ENCODE data around the gene CTNNA3. TPM values are rescaled to one million over a fixed set of nuclear protein-coding genes. Genes with fewer than 3 reads are reported as not detected.

Gene CTNNA3
- total RNA-seq, 2 donors from 2014 or later = not detected

GRCh38 chr10:66234872-66235271 lies 1461.1 kb downstream of the CTNNA3 start:
- Mint-ChIP-seq H3K4me1 (ENCODE audit: low read depth in 2 of 2) (no peaks in the 10 kb centered on the region), H3K27me3 (no peaks in the 10 kb centered on the region), H3K36me3 (no peaks in the 10 kb centered on the region), H3K9me3 (peaks cover 10% of the 10 kb centered on the region), H3K4me3 (no peak overlapping the region), H3K27ac (no peak overlapping the region)
- ATAC-seq = no peak
- DNase-seq (ENCODE audit: low spot score) = no peak

GRCh38 chr10:66228887-66229286 lies 1467.1 kb downstream of the CTNNA3 start:
- peaks cover 14% of the 10 kb centered on the region for H3K36me3 Mint-ChIP-seq
- no peak overlapping the region for H3K4me3 Mint-ChIP-seq
- no peaks in the 10 kb centered on the region for H3K4me1 Mint-ChIP-seq (ENCODE audit: low read depth in 2 of 2)
- no peak for ATAC-seq
- peaks cover 22% of the 10 kb centered on the region for H3K9me3 Mint-ChIP-seq
- DNase-seq (ENCODE audit: low spot score) = no peak
- H3K27me3 Mint-ChIP-seq = no peaks in the 10 kb centered on the region
- no peak overlapping the region for H3K27ac Mint-ChIP-seq

- H3K27me3 Mint-ChIP-seq = no peaks in the 10 kb centered on the region
- no peak for ATAC-seq
- no peak overlapping the region for H3K27ac Mint-ChIP-seq
- H3K4me3 Mint-ChIP-seq = no peak overlapping the region
- no peaks in the 10 kb centered on the region for H3K4me1 Mint-ChIP-seq (ENCODE audit: low read depth in 2 of 2)
- no peak for DNase-seq (ENCODE audit: low spot score)
- peaks cover 8% of the 10 kb centered on the region for H3K36me3 Mint-ChIP-seq
- peaks cover 10% of the 10 kb centered on the region for H3K9me3 Mint-ChIP-seq
Measured at GRCh38 chr10:66223656-66224055, 1472.3 kb downstream of the CTNNA3 start.

GRCh38 chr10:66222462-66223046 lies 1473.4 kb downstream of the CTNNA3 start:
- Mint-ChIP-seq H3K4me3 (no peak overlapping the region), H3K4me1 (ENCODE audit: low read depth in 2 of 2) (no peaks in the 10 kb centered on the region), H3K36me3 (peaks cover 7% of the 10 kb centered on the region), H3K27me3 (no peaks in the 10 kb centered on the region), H3K9me3 (peaks cover 14% of the 10 kb centered on the region), H3K27ac (no peak overlapping the region)
- DNase-seq (ENCODE audit: low spot score) (no peak), ATAC-seq (no peak)

GRCh38 chr10:66218981-66219587 lies 1476.9 kb downstream of the CTNNA3 start:
- peaks cover 11% of the 10 kb centered on the region for H3K9me3 Mint-ChIP-seq
- H3K36me3 Mint-ChIP-seq = peaks cover 7% of the 10 kb centered on the region
- no peaks in the 10 kb centered on the region for H3K27me3 Mint-ChIP-seq
- H3K4me1 Mint-ChIP-seq (ENCODE audit: low read depth in 2 of 2) = no peaks in the 10 kb centered on the region
- H3K27ac Mint-ChIP-seq = no peak overlapping the region
- ATAC-seq = no peak
- H3K4me3 Mint-ChIP-seq = no peak overlapping the region
- no peak for DNase-seq (ENCODE audit: low spot score)

- H3K9me3 Mint-ChIP-seq = peaks cover 11% of the 10 kb centered on the region
- DNase-seq (ENCODE audit: low spot score) (no peak), ATAC-seq (no peak)
- H3K4me3 Mint-ChIP-seq = no peak overlapping the region
- no peaks in the 10 kb centered on the region for H3K4me1 Mint-ChIP-seq (ENCODE audit: low read depth in 2 of 2)
- H3K27ac Mint-ChIP-seq = no peak overlapping the region
- H3K36me3 Mint-ChIP-seq = peaks cover 7% of the 10 kb centered on the region
- H3K27me3 Mint-ChIP-seq = no peaks in the 10 kb centered on the region
Measured at GRCh38 chr10:66218289-66218688, 1477.7 kb downstream of the CTNNA3 start.

- no peak overlapping the region for H3K27ac Mint-ChIP-seq
Measured at GRCh38 chr10:66215920-66216319, 1480.1 kb downstream of the CTNNA3 start.

GRCh38 chr10:66214721-66215404 lies 1481.1 kb downstream of the CTNNA3 start:
- no peak overlapping the region for H3K4me3 Mint-ChIP-seq
- H3K4me1 Mint-ChIP-seq (ENCODE audit: low read depth in 2 of 2) = no peaks in the 10 kb centered on the region
- H3K9me3 Mint-ChIP-seq = peaks cover 9% of the 10 kb centered on the region
- ATAC-seq (no peak), DNase-seq (ENCODE audit: low spot score) (no peak)
- no peaks in the 10 kb centered on the region for H3K27me3 Mint-ChIP-seq
- H3K36me3 Mint-ChIP-seq = peaks cover 7% of the 10 kb centered on the region
- H3K27ac Mint-ChIP-seq = no peak overlapping the region

More at GRCh38 chr10:66215920-66216319, 1480.1 kb downstream of the CTNNA3 start:
- H3K4me1 Mint-ChIP-seq (ENCODE audit: low read depth in 2 of 2) = no peaks in the 10 kb centered on the region
- peaks cover 7% of the 10 kb centered on the region for H3K36me3 Mint-ChIP-seq
- no peaks in the 10 kb centered on the region for H3K27me3 Mint-ChIP-seq
- no peak overlapping the region for H3K4me3 Mint-ChIP-seq
- peaks cover 9% of the 10 kb centered on the region for H3K9me3 Mint-ChIP-seq
- no peak for DNase-seq (ENCODE audit: low spot score)
- no peak for ATAC-seq

GRCh38 chr10:66209025-66209424 lies 1487.0 kb downstream of the CTNNA3 start:
- Mint-ChIP-seq H3K27ac (no peak overlapping the region), H3K36me3 (no peaks in the 10 kb centered on the region), H3K4me3 (no peak overlapping the region), H3K27me3 (no peaks in the 10 kb centered on the region), H3K9me3 (peaks cover 9% of the 10 kb centered on the region), H3K4me1 (ENCODE audit: low read depth in 2 of 2) (no peaks in the 10 kb centered on the region)
- DNase-seq (ENCODE audit: low spot score) (no peak), ATAC-seq (no peak)

- H3K9me3 Mint-ChIP-seq = peaks cover 20% of the 10 kb centered on the region
- H3K27ac Mint-ChIP-seq = no peak overlapping the region
- DNase-seq (ENCODE audit: low spot score) = no peak
- no peaks in the 10 kb centered on the region for H3K27me3 Mint-ChIP-seq
- no peak for ATAC-seq
- H3K36me3 Mint-ChIP-seq = no peaks in the 10 kb centered on the region
- H3K4me3 Mint-ChIP-seq = no peak overlapping the region
- no peaks in the 10 kb centered on the region for H3K4me1 Mint-ChIP-seq (ENCODE audit: low read depth in 2 of 2)
Measured at GRCh38 chr10:66204838-66205237, 1491.2 kb downstream of the CTNNA3 start.

GRCh38 chr10:66202101-66202500 lies 1493.9 kb downstream of the CTNNA3 start:
- H3K9me3 Mint-ChIP-seq = peaks cover 17% of the 10 kb centered on the region
- ATAC-seq (no peak), DNase-seq (ENCODE audit: low spot score) (no peak)
- no peak overlapping the region for H3K27ac Mint-ChIP-seq
- no peaks in the 10 kb centered on the region for H3K36me3 Mint-ChIP-seq
- H3K4me3 Mint-ChIP-seq = no peak overlapping the region
- H3K4me1 Mint-ChIP-seq (ENCODE audit: low read depth in 2 of 2) = no peaks in the 10 kb centered on the region
- H3K27me3 Mint-ChIP-seq = no peaks in the 10 kb centered on the region

- H3K9me3 Mint-ChIP-seq = no peaks in the 10 kb centered on the region
- no peak for ATAC-seq
Measured at GRCh38 chr10:66192162-66192831, 1503.7 kb downstream of the CTNNA3 start.

GRCh38 chr10:66190413-66190812 lies 1505.6 kb downstream of the CTNNA3 start:
- no peak for DNase-seq (ENCODE audit: low spot score)
- Mint-ChIP-seq H3K4me3 (no peak overlapping the region), H3K4me1 (ENCODE audit: low read depth in 2 of 2) (no peaks in the 10 kb centered on the region), H3K9me3 (no peaks in the 10 kb centered on the region), H3K27me3 (no peaks in the 10 kb centered on the region), H3K27ac (no peak overlapping the region), H3K36me3 (no peaks in the 10 kb centered on the region)
- ATAC-seq = no peak

More at GRCh38 chr10:66192162-66192831, 1503.7 kb downstream of the CTNNA3 start:
- Mint-ChIP-seq H3K36me3 (no peaks in the 10 kb centered on the region), H3K4me3 (no peak overlapping the region), H3K27me3 (no peaks in the 10 kb centered on the region), H3K4me1 (ENCODE audit: low read depth in 2 of 2) (no peaks in the 10 kb centered on the region), H3K27ac (no peak overlapping the region)
- no peak for DNase-seq (ENCODE audit: low spot score)

- H3K36me3 Mint-ChIP-seq = no peaks in the 10 kb centered on the region
- H3K9me3 Mint-ChIP-seq = no peaks in the 10 kb centered on the region
- no peaks in the 10 kb centered on the region for H3K27me3 Mint-ChIP-seq
- DNase-seq (ENCODE audit: low spot score) (no peak), ATAC-seq (no peak)
- H3K4me3 Mint-ChIP-seq = no peak overlapping the region
- H3K27ac Mint-ChIP-seq = no peak overlapping the region
- H3K4me1 Mint-ChIP-seq (ENCODE audit: low read depth in 2 of 2) = no peaks in the 10 kb centered on the region
Measured at GRCh38 chr10:66189271-66189670, 1506.7 kb downstream of the CTNNA3 start.

All from natural killer cell treated with Interleukin-12 subunit alpha and Interleukin-12 subunit beta and Interleukin-15 and Interleukin-18, amount 100 ng/mL, for 72 hours (primary cell).